CD14-positive monocyte (primary cell): ENCODE data around the gene VGLL2. TPM values are rescaled to one million over a fixed set of nuclear protein-coding genes. Genes with fewer than 3 reads are reported as not detected.
"Not testable (repeated sequence)": the region's sequence is repeated elsewhere in the genome, so short reads cannot be mapped to it uniquely, and the experiment has no call there.

ENCODE experiments used
- DNase-seq, 3 donors: peaks; one replicate each; pipeline ENCODE4 v3.0.0-alpha.2; 2011 to 2022
- H2AFZ ChIP-seq: 2 replicates; pipeline ENCODE4 v1.6.0; 2012; ENCODE audit warnings: mild to moderate bottlenecking, low read depth, low read length, inconsistent platforms; ENCODE audit not compliant: insufficient read depth, poor library complexity, severe bottlenecking
- H3K27ac ChIP-seq, 2 donors: 1 replicate in 1 of 2; 2 replicates in 1 of 2; pipeline ENCODE4 v1.5.1; 2012 to 2013; ENCODE audit warnings: low read length in 2 of 2, control low read depth in 1 of 2, inconsistent platforms in 1 of 2, low read depth in 1 of 2, mild to moderate bottlenecking in 1 of 2
- H3K27me3 ChIP-seq, 2 donors: one replicate each; pipeline versions ENCODE4 v1.6.0 to v1.6.1; 2011 to 2013; ENCODE audit warnings: low read length in 2 of 2; ENCODE audit not compliant: control insufficient read depth in 2 of 2, insufficient read depth in 2 of 2
- H3K36me3 ChIP-seq, 2 donors: replicated peaks in 1 of 2; 1 replicate in 1 of 2; 2 replicates in 1 of 2; pipeline versions ENCODE4 v1.5.1 to v1.6.1; 2012 to 2013; ENCODE audit warnings: low read length in 2 of 2, control low read depth in 1 of 2, inconsistent platforms in 1 of 2, mild to moderate bottlenecking in 1 of 2; ENCODE audit not compliant: insufficient read depth in 2 of 2, control insufficient read depth in 1 of 2
- H3K4me1 ChIP-seq, 2 donors: 1 replicate in 1 of 2; 2 replicates in 1 of 2; pipeline versions ENCODE4 v1.5.1 to v1.6.1; 2012 to 2013; ENCODE audit warnings: low read length in 2 of 2, control low read depth in 1 of 2, inconsistent platforms in 1 of 2, mild to moderate bottlenecking in 1 of 2, moderate library complexity in 1 of 2; ENCODE audit not compliant: insufficient read depth in 2 of 2, control insufficient read depth in 1 of 2
- H3K4me2 ChIP-seq: replicated peaks from 2 replicates; pipeline ENCODE3; 2012; ENCODE audit warnings: low read length, moderate library complexity, mild to moderate bottlenecking; ENCODE audit not compliant: poor library complexity, severe bottlenecking; ENCODE audit errors: extremely low read depth
- H3K4me3 ChIP-seq, 3 experiments: fragments of 200-600 bp in 1 of 3; sonication (generic) in 1 of 3; replicated peaks in 1 of 3; 1 replicate in 2 of 3; 2 replicates in 1 of 3; pipeline ENCODE4 v1.5.1; 2011 to 2013; ENCODE audit warnings: low read length in 3 of 3, mild to moderate bottlenecking in 3 of 3, control low read depth in 2 of 3, low read depth in 2 of 3, inconsistent platforms in 1 of 3, moderate library complexity in 1 of 3
- H3K79me2 ChIP-seq: 2 replicates; pipeline ENCODE4 v1.6.0; 2012; ENCODE audit warnings: mild to moderate bottlenecking, control low read depth, inconsistent platforms, low read length, moderate library complexity; ENCODE audit not compliant: insufficient read depth
- H3K9ac ChIP-seq: 2 replicates; pipeline ENCODE4 v1.6.0; 2017; ENCODE audit warnings: low read length, mild to moderate bottlenecking; ENCODE audit not compliant: insufficient read depth, poor library complexity, severe bottlenecking
- H3K9me3 ChIP-seq, 2 donors: replicated peaks in 1 of 2; 1 replicate in 1 of 2; 2 replicates in 1 of 2; pipeline versions ENCODE4 v1.5.1 to v1.6.1; 2012 to 2013; ENCODE audit warnings: low read length in 2 of 2, control low read depth in 1 of 2; ENCODE audit not compliant: control insufficient read depth in 1 of 2, insufficient read depth in 1 of 2
- H4K20me1 ChIP-seq: 2 replicates; pipeline ENCODE4 v1.6.0; 2012; ENCODE audit warnings: mild to moderate bottlenecking, low read length, control low read depth, moderate library complexity; ENCODE audit not compliant: insufficient read depth
- H3K27ac Mint-ChIP-seq, 7 donors: one replicate each; pipeline ENCODE4 v1.8.0; 2020; ENCODE audit warnings: mild to moderate bottlenecking in 7 of 7, mixed read lengths in 7 of 7, moderate library complexity in 6 of 7, inconsistent platforms in 2 of 7
- H3K27me3 Mint-ChIP-seq, 3 donors: one replicate each; pipeline ENCODE4 v1.8.0; 2021 to 2022; ENCODE audit warnings: low read depth in 3 of 3, mild to moderate bottlenecking in 3 of 3, mixed read lengths in 3 of 3, moderate library complexity in 3 of 3, inconsistent platforms in 1 of 3
- H3K36me3 Mint-ChIP-seq, 2 donors: one replicate each; pipeline ENCODE4 v1.8.0; 2020; ENCODE audit warnings: mixed read lengths in 2 of 2, inconsistent platforms in 1 of 2, mild to moderate bottlenecking in 1 of 2
- H3K4me1 Mint-ChIP-seq: one replicate; pipeline ENCODE4 v1.8.0; 2020; ENCODE audit warnings: mild to moderate bottlenecking, mixed read lengths
- H3K4me3 Mint-ChIP-seq, 2 donors: one replicate each; pipeline ENCODE4 v1.8.0; 2020; ENCODE audit warnings: mild to moderate bottlenecking in 2 of 2, mixed read lengths in 2 of 2, moderate library complexity in 1 of 2
- H3K9me3 Mint-ChIP-seq, 7 donors: one replicate each; pipeline ENCODE4 v1.8.0; 2020 to 2022; ENCODE audit warnings: mixed read lengths in 7 of 7, mild to moderate bottlenecking in 6 of 7, moderate library complexity in 6 of 7, inconsistent platforms in 2 of 7
- CTCF ChIP-seq: fragments of 200-600 bp; IDR thresholded peaks from one replicate; pipeline ENCODE4 v1.8.0; 2022; ENCODE audit warnings: antibody characterized with exemption, mild to moderate bottlenecking
- WGBS: methylation state at CpG from one replicate; pipeline ENCODE4 v1.1.5; 2013; ENCODE audit warnings: missing lambda C conversion rate; ENCODE audit not compliant: insufficient coverage; 5-methylcytosine and 5-hydroxymethylcytosine counted together
- intact Hi-C, 2 donors: fragments of 100-400 bp; cut with micrococcal nuclease; formaldehyde crosslinking; loops; one replicate each; pipeline versions ENCODE4 v1.15.0 to v1.15.1; 2023
- polyA plus RNA-seq, 3 donors: library from polyadenylated mRNA; depleted of rRNA in 1 of 3; unstranded in 2 of 3; stranded (reverse) in 1 of 3; fragments of 300-500 nt in 2 of 3; fragments of >200 nt in 1 of 3; fragmentation: Illumina TruSeq in 2 of 3; gene quantifications; 1 replicate in 2 of 3; 2 replicates in 1 of 3; pipeline ENCODE4 v1.2.3, GENCODE V29; 2012 to 2021

The VGLL2 gene
- polyA plus RNA-seq, 3 donors = not detected

GRCh38 chr6:117244979-117245378 lies 20.4 kb upstream of the VGLL2 start:
- H3K4me1 Mint-ChIP-seq, intact Hi-C loops, H3K27me3 Mint-ChIP-seq, H3K27ac Mint-ChIP-seq, DNase-seq, H3K36me3 ChIP-seq, H3K27me3 ChIP-seq, H3K4me3 Mint-ChIP-seq, H4K20me1 ChIP-seq, H3K4me2 ChIP-seq, H3K79me2 ChIP-seq, H3K4me3 ChIP-seq, H3K9me3 Mint-ChIP-seq, H3K27ac ChIP-seq, H2AFZ ChIP-seq, H3K36me3 Mint-ChIP-seq, H3K4me1 ChIP-seq, H3K9me3 ChIP-seq, H3K9ac ChIP-seq: not testable (repeated sequence)
- 85% methylated on average over 5 of the region's 20 CpGs for WGBS

DNA sequence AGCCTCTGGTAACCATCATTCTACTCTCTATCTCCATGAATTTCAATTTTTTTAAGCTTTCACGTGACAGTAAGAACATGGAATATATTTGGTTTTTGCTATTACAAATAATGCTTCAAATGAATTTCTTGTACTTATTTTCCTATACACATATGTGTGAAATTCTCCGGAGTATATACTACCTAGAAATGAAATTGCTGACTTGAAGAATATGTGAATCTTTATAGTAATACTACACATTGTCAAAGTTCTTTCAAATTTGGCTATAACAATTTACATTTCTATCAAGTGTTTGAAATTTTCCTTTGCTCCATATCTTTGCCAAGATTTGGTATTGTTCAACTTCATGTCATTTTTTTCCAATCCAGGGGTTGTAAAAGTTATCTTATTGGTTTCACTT lies 11.6 kb upstream of the VGLL2 start:
- Mint-ChIP-seq H3K36me3 (no peaks in the 10 kb centered on the region), H3K27me3 (peaks cover 0 to 2% (median 0%) of the 10 kb centered on the region in 3 donors), H3K9me3 (peaks cover 0 to 14% (median 3%) of the 10 kb centered on the region in 7 donors), H3K4me1 (no peaks in the 10 kb centered on the region), H3K4me3 (no peak overlapping the region), H3K27ac (no peak overlapping the region)
- Histone ChIP-seq H3K9ac (no peak overlapping the region), H3K27me3 (no peaks in the 10 kb centered on the region), H3K4me2 (no peak overlapping the region), H3K27ac (no peak overlapping the region), H3K9me3 (no peaks in the 10 kb centered on the region), H3K4me1 (no peaks in the 10 kb centered on the region), H4K20me1 (no peaks in the 10 kb centered on the region), H3K4me3 (no peak overlapping the region), H3K79me2 (no peaks in the 10 kb centered on the region), H3K36me3 (no peaks in the 10 kb centered on the region), H2AFZ (no peak overlapping the region)
- no peak for DNase-seq
- intact Hi-C loops = no loop called here
- WGBS = no CpG with 5 or more reads among the region's 2 CpGs
- no peak for TF ChIP-seq CTCF
